Large intestine (tissue), 3 donors: Measurements from ENCODE around the gene KLHL6. TPM values are rescaled to one million over a fixed set of nuclear protein-coding genes. Genes with fewer than 3 reads are reported as not detected.

Experiments used
- DNase-seq, 2 donors: peaks; one replicate each; pipeline versions ENCODE4 v3.0.0 to v3.0.0-alpha.2; 2013
- H3K27ac ChIP-seq: one replicate; pipeline ENCODE4 v1.5.1; 2013; ENCODE audit warnings: low read length
- H3K27me3 ChIP-seq: 2 replicates; pipeline ENCODE4 v1.6.1; 2013; ENCODE audit warnings: low read length; ENCODE audit not compliant: control insufficient read depth, insufficient read depth
- H3K36me3 ChIP-seq: 2 replicates; pipeline ENCODE4 v1.6.1; 2013; ENCODE audit warnings: low read length; ENCODE audit not compliant: control insufficient read depth, insufficient read depth
- H3K4me1 ChIP-seq: one replicate; pipeline ENCODE4 v1.6.1; 2013; ENCODE audit warnings: low read length; ENCODE audit not compliant: control insufficient read depth, insufficient read depth
- H3K4me3 ChIP-seq: one replicate; pipeline ENCODE4 v1.5.1; 2013; ENCODE audit warnings: low read length
- H3K9me3 ChIP-seq: one replicate; pipeline ENCODE4 v1.6.1; 2013; ENCODE audit warnings: mild to moderate bottlenecking, low read depth, low read length, moderate library complexity; ENCODE audit not compliant: control insufficient read depth
- WGBS: methylation state at CpG from one replicate; pipeline ENCODE4 v1.1.5; 2013; ENCODE audit warnings: low lambda C conversion rate; ENCODE audit not compliant: insufficient coverage; 5-methylcytosine and 5-hydroxymethylcytosine counted together
- polyA plus RNA-seq: library from polyadenylated mRNA; unstranded; fragments of 120-200 nt; gene quantifications from one replicate; pipeline ENCODE4 v1.2.1, GENCODE V29; 2013

KLHL6 gene
- polyA plus RNA-seq, 1 donor: 2.5 TPM

GRCh38 chr3:183496311-183496710 is 59.2 kb downstream of the KLHL6 start:
- H3K27me3 ChIP-seq: no peaks in the 10 kb centered on the region
- WGBS: 90% methylated on average over 1 of the region's 1 CpG
- H3K36me3 ChIP-seq: no peaks in the 10 kb centered on the region
- no peak overlapping the region for H3K27ac ChIP-seq
- H3K4me3 ChIP-seq: no peak overlapping the region
- peaks cover 5% of the 10 kb centered on the region for H3K4me1 ChIP-seq
- peaks cover 4% of the 10 kb centered on the region for H3K9me3 ChIP-seq
- DNase-seq: no peak

GRCh38 chr3:183494341-183494740 is 61.2 kb downstream of the KLHL6 start:
- 100% methylated on average over 1 of the region's 2 CpGs for WGBS
- Histone ChIP-seq H3K4me3 (no peak overlapping the region), H3K27me3 (no peaks in the 10 kb centered on the region), H3K27ac (no peak overlapping the region), H3K4me1 (peaks cover 8% of the 10 kb centered on the region), H3K9me3 (peaks cover 4% of the 10 kb centered on the region), H3K36me3 (no peaks in the 10 kb centered on the region)
- no peak for DNase-seq

GRCh38 chr3:183493296-183494045 is 62.0 kb downstream of the KLHL6 start:
- Histone ChIP-seq H3K9me3 (peaks cover 4% of the 10 kb centered on the region), H3K36me3 (no peaks in the 10 kb centered on the region), H3K4me3 (no peak overlapping the region), H3K4me1 (peaks cover 8% of the 10 kb centered on the region), H3K27ac (no peak overlapping the region), H3K27me3 (no peaks in the 10 kb centered on the region)
- WGBS: no CpG with 5 or more reads among the region's 4 CpGs
- no peak for DNase-seq

GRCh38 chr3:183492849-183493179 is 62.7 kb downstream of the KLHL6 start:
- no peak for DNase-seq
- H3K9me3 ChIP-seq: peaks cover 4% of the 10 kb centered on the region
- H3K36me3 ChIP-seq: no peaks in the 10 kb centered on the region
- no peak overlapping the region for H3K4me3 ChIP-seq
- no peaks in the 10 kb centered on the region for H3K27me3 ChIP-seq
- no CpG with 5 or more reads among the region's 4 CpGs for WGBS
- peaks cover 8% of the 10 kb centered on the region for H3K4me1 ChIP-seq
- no peak overlapping the region for H3K27ac ChIP-seq

- H3K4me1 ChIP-seq: peaks cover 8% of the 10 kb centered on the region
- DNase-seq: no peak
- no peaks in the 10 kb centered on the region for H3K36me3 ChIP-seq
- H3K27me3 ChIP-seq: no peaks in the 10 kb centered on the region
- no peak overlapping the region for H3K4me3 ChIP-seq
- peaks cover 4% of the 10 kb centered on the region for H3K9me3 ChIP-seq
- no peak overlapping the region for H3K27ac ChIP-seq
- 93% methylated on average over 6 of the region's 45 CpGs for WGBS
These were observed 63.3 kb downstream of the KLHL6 start for GRCh38 chr3:183491923-183492848.

GRCh38 chr3:183491109-183491922 is 64.2 kb downstream of the KLHL6 start:
- peak in 1 of 2 donors; percentile 37 for DNase-seq
- WGBS: no CpG with 5 or more reads among the region's 23 CpGs
- Histone ChIP-seq H3K27ac (peak overlapping the region; percentile 25), H3K9me3 (peaks cover 4% of the 10 kb centered on the region), H3K36me3 (no peaks in the 10 kb centered on the region), H3K4me3 (no peak overlapping the region), H3K4me1 (peaks cover 8% of the 10 kb centered on the region), H3K27me3 (no peaks in the 10 kb centered on the region)

- Histone ChIP-seq H3K4me3 (no peak overlapping the region), H3K9me3 (peaks cover 4% of the 10 kb centered on the region), H3K27me3 (no peaks in the 10 kb centered on the region), H3K4me1 (peaks cover 8% of the 10 kb centered on the region), H3K36me3 (no peaks in the 10 kb centered on the region), H3K27ac (peak overlapping the region; percentile 25)
- WGBS: no CpG with 5 or more reads among the region's 6 CpGs
- DNase-seq: peak; percentile 77 to 92
These were observed 64.9 kb downstream of the KLHL6 start for GRCh38 chr3:183490653-183491052.

- Histone ChIP-seq H3K36me3 (no peaks in the 10 kb centered on the region), H3K9me3 (peaks cover 4% of the 10 kb centered on the region), H3K4me3 (no peak overlapping the region), H3K27ac (no peak overlapping the region), H3K27me3 (no peaks in the 10 kb centered on the region), H3K4me1 (peaks cover 8% of the 10 kb centered on the region)
- WGBS: no CpG with 5 or more reads among the region's 9 CpGs
- DNase-seq: peak in 1 of 2 donors; percentile 19
These were observed 65.3 kb downstream of the KLHL6 start for GRCh38 chr3:183490211-183490601.

GRCh38 chr3:183489455-183490210 is 65.9 kb downstream of the KLHL6 start:
- Histone ChIP-seq H3K4me3 (no peak overlapping the region), H3K27me3 (no peaks in the 10 kb centered on the region), H3K9me3 (peaks cover 4% of the 10 kb centered on the region), H3K36me3 (no peaks in the 10 kb centered on the region), H3K4me1 (peaks cover 8% of the 10 kb centered on the region), H3K27ac (no peak overlapping the region)
- DNase-seq: peak in 1 of 2 donors; percentile 28
- WGBS: 78% methylated on average over 5 of the region's 6 CpGs
